Activated CD8-positive, alpha-beta memory T cell treated with anti-CD3 and anti-CD28 coated beads for 1 hour (primary cell): ENCODE results near the gene PUS10.
"Not testable (repeated sequence)": the region's sequence is repeated elsewhere in the genome, so short reads cannot be mapped to it uniquely, and the experiment has no call there.

ENCODE experiments used
- DNase-seq, 2 donors: peaks; one replicate each; pipeline ENCODE4 v3.0.0-alpha.2; 2020; ENCODE audit warnings: low read depth in 1 of 2; ENCODE audit errors: extremely low read depth in 1 of 2

Gene PUS10, protein sequence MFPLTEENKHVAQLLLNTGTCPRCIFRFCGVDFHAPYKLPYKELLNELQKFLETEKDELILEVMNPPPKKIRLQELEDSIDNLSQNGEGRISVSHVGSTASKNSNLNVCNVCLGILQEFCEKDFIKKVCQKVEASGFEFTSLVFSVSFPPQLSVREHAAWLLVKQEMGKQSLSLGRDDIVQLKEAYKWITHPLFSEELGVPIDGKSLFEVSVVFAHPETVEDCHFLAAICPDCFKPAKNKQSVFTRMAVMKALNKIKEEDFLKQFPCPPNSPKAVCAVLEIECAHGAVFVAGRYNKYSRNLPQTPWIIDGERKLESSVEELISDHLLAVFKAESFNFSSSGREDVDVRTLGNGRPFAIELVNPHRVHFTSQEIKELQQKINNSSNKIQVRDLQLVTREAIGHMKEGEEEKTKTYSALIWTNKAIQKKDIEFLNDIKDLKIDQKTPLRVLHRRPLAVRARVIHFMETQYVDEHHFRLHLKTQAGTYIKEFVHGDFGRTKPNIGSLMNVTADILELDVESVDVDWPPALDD

DNA sequence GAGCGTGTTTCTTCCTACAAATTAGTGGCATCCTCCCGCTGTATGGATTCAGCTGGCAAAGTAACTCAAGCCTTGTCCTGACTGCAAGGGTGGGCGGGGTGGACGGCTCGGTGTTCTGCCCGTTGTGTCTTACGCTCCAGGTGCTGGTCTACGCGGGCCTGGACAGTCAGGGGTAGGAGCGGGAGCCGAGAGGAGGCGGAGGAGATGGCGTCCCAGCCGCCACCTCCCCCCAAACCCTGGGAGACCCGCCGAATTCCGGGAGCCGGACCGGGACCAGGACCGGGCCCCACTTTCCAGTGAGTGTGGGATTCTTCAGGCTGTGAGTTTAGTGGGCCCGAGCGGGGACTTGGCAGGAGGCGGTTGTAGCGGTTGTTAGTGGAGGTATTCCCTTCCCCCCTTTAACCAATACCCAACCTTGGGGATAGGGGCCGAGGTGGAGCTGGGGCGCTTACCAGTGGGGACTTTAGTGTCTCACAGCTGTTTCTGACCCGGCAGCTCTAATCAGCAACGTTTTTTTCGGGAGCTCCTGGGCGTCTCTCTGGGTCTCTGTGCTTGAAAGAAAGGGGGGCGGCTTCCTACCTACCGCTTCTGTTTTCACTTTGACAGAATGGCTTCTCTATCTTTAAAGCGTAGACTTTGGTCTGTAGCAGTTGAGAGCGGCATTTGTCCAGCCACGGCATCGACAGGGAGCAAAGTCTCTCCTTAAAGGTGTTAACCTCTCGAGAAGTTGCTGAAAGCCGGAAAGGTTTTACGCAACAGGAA is at the start of gene PUS10, which contains the start of gene PEX13:
Gene PUS10, minus strand, starts transcription at position 700 of the 762 bp plus-strand sequence. CDS start 6,365 bp downstream, outside the sequence.
Gene PEX13, plus strand, starts transcription at position 165 of the 762 bp plus-strand sequence. Its CDS starts 40 bp downstream, at position 205.
- peak; percentile 16 to 43 for DNase-seq

- DNase-seq, result peak; percentile 44 to 76
Measured at GRCh38 chr2:61065714-61066709, 48.0 kb upstream of the PUS10 start, which contains the start of gene SANBR. SANBR (plus strand) TSS chr2:61065871; CDS start chr2:61070351, 4,480 bp downstream.

- no peak for DNase-seq
Measured at GRCh38 chr2:61059382-61059781, 41.3 kb upstream of the PUS10 start.

- no peak for DNase-seq
Measured at GRCh38 chr2:61057562-61057961, 39.5 kb upstream of the PUS10 start.

GRCh38 chr2:61055557-61055956 is 37.5 kb upstream of the PUS10 start:
- DNase-seq, result no peak

DNA sequence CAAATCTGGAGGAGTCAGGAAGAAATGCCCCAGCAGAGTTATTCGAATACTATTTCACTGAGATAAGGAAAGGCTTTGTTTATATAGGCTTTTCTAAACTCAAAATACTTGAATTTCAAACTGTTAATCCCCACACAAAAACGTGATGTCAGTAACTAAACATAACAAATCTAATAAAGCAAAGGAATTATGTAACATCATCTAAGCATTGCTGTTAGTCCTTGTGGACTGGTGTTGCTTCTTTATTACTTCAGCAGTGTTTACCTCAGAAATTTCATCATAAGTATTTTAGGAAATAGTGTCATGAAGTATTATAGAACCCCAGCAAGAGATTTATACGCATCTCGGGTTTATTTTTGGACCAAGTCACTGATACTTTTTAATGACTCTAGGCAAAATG is 27.9 kb upstream of the PUS10 start:
- no peak for DNase-seq

- DNase-seq, result no peak
Measured at GRCh38 chr2:61045226-61045625, 27.2 kb upstream of the PUS10 start.

DNA sequence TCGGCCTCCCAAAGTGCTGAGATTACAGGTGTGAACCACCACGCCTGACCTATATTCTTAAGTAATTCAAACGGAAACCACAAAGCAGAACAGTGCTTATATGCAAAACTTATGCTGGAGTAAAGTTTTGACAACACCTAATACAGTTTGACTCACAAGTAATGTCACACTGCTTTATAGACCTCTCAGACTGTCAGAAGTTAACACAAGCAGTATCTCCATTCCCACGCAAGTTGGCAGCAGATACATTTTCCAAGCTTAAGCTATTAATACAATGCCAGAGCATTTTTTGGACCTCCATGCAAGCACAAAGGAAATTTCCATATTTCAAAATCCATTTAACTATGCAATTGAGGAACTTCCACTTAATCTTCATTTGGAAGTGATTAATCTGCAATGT is 26.6 kb upstream of the PUS10 start:
- DNase-seq, result no peak

- no peak for DNase-seq
Measured at GRCh38 chr2:61042807-61043206, 24.8 kb upstream of the PUS10 start.

- not testable (repeated sequence) for DNase-seq
Measured at GRCh38 chr2:61036643-61037042, 18.6 kb upstream of the PUS10 start.

- not testable (repeated sequence) for DNase-seq
Measured at GRCh38 chr2:61034592-61034991, 16.5 kb upstream of the PUS10 start.

DNA sequence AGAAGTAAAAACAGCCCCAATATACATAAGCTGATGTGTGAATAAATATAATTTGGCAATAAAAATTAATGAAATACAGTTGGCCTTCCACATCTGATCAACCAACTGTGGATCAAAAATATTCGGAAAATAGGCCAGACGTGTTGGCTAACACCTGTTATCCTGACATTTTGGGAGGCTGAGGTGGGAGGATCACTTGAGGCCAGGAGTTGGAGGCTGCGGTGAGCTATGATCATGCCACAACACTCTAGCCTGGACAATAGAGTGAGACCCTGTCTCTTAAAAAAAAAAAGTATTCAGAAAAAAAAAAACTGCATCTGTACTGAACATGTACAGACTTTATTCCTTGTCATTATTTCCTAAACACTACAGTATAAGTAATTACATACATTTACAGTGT is 11.5 kb upstream of the PUS10 start:
- DNase-seq, result no peak

DNA sequence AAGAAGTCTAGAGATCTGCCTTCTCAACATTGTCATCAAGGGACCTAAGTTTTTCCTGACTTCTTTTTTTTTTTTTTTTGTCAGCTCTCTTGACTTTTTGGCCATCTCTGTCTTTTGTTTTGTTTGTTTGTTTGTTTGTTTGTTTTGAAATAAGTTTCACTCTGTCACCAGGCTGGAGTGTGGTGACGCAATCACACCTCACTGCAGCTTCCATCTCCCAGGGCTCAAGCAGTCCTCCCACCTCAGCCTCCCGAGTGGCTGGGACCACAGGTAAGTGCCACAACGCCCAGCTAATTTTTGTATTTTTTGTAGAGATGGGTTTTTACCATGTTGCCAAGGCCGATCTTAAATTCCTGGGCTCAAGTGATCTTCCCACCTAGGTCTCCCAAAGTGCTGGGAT is 5.6 kb upstream of the PUS10 start:
- no peak for DNase-seq

DNA sequence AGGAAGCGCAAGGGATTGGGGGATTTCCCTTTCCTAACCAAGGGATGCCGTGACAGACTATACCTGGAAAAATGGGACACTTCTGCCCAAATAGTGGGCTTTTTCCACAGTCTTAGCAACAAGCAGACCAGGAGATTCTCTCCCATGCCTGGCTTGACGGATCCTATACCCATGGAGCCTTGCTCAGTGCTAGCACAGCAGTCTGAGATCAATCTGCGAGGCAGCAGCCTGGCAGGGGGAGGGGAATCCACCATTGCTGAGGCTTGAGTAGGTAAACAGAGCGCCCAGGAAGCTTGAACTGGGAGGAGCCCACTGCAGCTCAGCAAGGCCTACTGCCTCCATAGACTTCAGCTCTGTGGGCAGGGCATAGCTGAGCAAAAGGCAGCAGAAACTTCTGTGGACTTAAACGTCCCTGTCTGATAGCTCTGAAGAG is 3.2 kb upstream of the PUS10 start:
- DNase-seq, result no peak

DNA sequence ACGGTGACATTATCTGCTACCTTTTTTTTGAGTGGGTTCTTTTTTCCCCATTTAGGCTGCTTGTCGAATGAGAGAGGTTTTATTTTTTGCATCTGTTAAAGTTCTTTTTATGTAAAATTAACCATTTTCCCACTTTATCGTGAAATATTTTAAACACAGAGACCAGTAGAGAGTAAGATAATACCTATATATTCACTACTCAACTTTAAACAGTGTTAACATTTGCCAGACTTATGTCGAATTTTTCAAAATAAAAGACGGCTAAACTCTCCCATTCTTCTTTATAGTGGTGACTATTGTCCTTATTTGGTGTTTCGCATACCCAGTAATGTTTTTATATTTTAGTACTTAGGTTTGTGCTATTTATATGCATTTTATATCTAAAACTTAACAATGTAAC is 743 bp upstream of the PUS10 start:
- no peak for DNase-seq

DNA sequence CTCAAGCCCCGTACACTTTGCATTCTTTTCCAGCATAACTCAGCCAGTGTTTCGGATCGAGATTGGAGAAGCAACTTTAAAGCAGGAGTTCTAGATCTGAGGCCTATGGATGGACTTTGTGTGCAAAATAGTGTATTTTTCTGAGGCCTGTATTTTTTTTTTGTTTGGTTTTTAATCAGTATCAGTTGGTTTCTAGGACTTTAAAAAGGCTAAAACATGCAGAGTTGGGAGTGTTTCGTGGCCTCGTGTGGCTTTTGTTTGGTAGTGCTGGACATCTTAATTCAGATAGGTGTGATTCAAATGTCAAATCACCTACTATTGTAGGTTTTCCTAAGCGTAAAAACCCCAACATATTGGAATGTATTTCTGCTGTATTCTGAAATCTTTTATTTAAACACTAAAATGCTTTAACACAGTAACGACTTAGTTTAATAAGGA is 282 bp upstream of the PUS10 start:
- DNase-seq, result no peak

DNA sequence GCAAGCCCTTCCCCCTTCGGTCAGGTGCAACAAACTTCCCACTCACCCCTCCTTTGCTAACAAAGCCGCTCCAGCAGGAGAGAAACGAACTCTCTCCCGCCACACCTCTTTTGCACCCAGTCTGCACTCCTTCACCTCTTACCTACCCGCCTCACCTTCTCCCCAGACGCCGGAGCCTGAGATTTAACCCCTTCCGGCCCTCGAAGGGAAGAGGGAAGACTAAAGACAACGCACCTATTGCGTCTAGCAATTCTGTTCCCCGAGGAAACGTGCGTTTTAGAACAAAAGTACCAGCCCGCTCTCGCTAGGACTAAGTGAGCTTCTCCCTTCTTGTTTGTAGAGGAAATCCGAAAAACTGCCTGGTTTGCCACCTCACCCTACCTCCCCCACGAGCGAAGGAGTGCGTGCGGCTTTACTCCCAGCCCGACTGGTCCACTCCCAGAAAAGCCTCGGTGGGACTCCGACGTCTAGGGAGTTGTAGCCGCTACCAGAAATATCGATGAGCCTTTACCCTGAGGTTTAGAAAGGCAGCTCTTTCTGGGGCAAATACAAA is 976 bp downstream of the PUS10 start:
- peak; percentile 17 to 39 for DNase-seq

DNA sequence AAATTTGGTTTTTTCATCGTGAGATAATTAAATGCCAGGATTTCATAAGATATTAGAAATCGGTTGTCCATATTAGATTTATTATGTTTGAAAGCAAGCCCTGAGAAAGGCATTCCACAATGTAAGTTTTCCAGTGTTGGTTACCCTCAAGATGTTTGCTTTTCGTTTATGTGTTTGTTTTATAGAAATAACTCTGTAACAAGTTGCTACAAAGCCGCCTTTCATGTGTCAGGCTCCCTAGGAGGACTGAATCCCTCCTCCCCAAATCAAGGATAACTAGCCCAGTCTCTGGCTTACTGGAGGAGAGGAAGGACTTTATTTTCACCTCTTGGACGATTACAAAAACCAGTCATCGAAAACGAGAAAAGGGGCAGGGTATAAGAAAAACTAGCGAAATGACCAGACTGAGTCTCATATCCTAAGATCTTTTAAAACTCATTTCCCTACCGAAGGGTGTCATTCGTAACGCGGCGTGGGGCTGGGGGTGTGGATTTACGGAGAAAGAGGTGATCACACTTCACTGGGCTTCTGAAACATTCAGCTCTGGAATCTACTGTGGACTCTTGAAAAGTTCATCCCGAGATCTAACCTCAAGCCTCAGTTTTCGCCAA is 1.6 kb downstream of the PUS10 start:
- no peak for DNase-seq

DNA sequence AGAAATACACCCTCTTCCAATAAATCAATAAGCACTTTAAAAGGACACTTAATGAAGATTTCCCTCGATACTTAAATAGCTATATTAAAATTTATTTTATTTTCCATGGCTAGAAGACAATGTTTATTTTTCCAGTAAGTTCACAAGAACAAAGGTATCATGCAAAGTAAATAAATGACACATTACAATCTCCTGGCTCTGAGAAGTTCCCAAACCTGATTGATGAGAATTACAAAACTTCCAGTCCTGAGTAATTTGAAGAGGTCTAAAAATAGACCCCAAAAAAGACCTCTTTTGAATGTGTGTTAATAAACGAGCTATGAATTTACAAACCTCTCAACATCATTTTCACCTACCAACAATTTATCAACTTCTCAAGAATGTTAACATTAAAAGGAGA is 2.1 kb downstream of the PUS10 start:
- DNase-seq, result no peak

DNA sequence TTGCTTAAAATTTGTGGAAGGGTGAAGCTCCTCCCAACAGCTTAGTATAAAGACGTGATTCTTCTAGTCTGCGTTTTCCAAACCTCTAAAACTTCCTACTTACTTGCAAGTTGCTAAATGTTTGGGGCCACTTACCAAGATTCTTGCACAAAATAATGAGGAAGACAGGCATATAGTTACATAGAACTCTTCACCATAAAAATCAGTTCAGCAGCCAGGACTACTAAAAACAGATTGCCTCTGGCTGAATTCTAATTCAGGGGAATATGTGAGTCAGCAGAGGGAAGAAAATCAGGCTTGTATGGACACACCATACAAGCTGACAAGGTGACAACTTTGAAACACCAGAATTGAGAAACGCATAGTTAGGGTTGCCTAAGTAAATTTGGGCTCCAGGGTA is 3.3 kb downstream of the PUS10 start:
- no peak for DNase-seq
